ENCODE results near the gene SLC11A2. TPM values are rescaled to one million over a fixed set of nuclear protein-coding genes. Genes with fewer than 3 reads are reported as not detected.

SLC11A2 gene
- total and polyA plus RNA-seq, 2 of the 8 experiments (the other 6 are each of a cell fraction or from before 2014, with no cell fraction given) = 55.0 to 61.5 TPM

DNA sequence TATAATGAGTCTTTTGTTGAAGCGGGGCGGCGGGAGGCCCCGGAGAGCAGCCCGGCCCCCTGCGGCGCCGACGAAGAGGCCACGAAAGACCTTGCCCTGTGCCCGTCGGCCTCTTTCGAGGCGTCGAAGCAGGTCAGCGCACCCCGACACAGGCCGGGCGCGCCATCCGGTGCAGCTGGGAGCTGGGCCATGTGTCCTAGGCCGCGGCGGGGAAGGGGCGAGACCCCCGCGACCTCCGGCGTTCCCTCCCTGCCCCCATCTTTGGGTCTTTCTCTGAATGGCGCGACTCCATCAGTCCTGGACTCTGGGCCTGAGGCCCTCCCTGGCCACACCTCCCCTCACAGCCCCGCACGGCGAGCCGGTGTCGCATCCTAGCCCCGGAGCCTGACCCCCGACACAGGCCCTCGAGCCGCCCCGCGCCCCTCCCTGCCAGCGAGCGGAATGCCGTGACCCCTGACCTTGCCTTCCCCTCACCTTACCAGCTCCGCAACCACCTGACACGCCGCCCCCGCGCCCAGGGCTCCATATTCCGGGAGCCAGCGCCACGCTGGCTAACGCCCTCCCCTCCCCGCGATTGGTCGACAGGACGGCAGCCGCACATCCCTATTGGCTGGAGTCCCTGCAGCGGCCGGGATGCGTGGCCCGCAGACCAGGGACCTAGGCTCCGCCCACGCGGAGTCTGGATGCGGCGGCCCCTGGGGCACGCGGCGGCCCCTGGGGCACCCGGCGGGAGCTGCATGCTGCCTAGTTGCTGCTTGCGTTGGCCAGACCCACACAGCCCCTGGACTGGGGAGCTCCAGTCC, at the start of gene SLC11A2 (continued):
- peak; percentile 84; the same call in 1 of the 2 replicates for TF ChIP-seq RBBP5 (IDR thresholded peaks at IDR 0.05; ENCODE audit: borderline replicate concordance, low read depth, low read length)
- peak; percentile 95 for TF ChIP-seq ASH2L (IDR thresholded peaks at IDR 0.05; ENCODE audit: low read length)
- TF ChIP-seq POU5F1 (IDR thresholded peaks at IDR 0.05; ENCODE audit: low read depth, low read length) = no peak
- TF ChIP-seq JUN (IDR thresholded peaks at IDR 0.05; ENCODE audit: low read depth, low read length) = no peak
- 0 out of 2 replicates have a peak, but pooled peaks have one; percentile 45 for TF ChIP-seq TBP (IDR thresholded peaks at IDR 0.05; ENCODE audit: low read depth, low read length)
- TF ChIP-seq RNF2 (IDR thresholded peaks at IDR 0.05; ENCODE audit: borderline replicate concordance, low read depth, low read length, missing control alignments, poor library complexity, severe bottlenecking) = no peak
- TF ChIP-seq SAP30 (IDR thresholded peaks at IDR 0.05; ENCODE audit: insufficient read depth, insufficient replicate concordance, low read length) = no peak
- TF ChIP-seq SRF (IDR thresholded peaks at IDR 0.05; ENCODE audit: low read depth, low read length) = no peak
- TF ChIP-seq, protein P1, sequence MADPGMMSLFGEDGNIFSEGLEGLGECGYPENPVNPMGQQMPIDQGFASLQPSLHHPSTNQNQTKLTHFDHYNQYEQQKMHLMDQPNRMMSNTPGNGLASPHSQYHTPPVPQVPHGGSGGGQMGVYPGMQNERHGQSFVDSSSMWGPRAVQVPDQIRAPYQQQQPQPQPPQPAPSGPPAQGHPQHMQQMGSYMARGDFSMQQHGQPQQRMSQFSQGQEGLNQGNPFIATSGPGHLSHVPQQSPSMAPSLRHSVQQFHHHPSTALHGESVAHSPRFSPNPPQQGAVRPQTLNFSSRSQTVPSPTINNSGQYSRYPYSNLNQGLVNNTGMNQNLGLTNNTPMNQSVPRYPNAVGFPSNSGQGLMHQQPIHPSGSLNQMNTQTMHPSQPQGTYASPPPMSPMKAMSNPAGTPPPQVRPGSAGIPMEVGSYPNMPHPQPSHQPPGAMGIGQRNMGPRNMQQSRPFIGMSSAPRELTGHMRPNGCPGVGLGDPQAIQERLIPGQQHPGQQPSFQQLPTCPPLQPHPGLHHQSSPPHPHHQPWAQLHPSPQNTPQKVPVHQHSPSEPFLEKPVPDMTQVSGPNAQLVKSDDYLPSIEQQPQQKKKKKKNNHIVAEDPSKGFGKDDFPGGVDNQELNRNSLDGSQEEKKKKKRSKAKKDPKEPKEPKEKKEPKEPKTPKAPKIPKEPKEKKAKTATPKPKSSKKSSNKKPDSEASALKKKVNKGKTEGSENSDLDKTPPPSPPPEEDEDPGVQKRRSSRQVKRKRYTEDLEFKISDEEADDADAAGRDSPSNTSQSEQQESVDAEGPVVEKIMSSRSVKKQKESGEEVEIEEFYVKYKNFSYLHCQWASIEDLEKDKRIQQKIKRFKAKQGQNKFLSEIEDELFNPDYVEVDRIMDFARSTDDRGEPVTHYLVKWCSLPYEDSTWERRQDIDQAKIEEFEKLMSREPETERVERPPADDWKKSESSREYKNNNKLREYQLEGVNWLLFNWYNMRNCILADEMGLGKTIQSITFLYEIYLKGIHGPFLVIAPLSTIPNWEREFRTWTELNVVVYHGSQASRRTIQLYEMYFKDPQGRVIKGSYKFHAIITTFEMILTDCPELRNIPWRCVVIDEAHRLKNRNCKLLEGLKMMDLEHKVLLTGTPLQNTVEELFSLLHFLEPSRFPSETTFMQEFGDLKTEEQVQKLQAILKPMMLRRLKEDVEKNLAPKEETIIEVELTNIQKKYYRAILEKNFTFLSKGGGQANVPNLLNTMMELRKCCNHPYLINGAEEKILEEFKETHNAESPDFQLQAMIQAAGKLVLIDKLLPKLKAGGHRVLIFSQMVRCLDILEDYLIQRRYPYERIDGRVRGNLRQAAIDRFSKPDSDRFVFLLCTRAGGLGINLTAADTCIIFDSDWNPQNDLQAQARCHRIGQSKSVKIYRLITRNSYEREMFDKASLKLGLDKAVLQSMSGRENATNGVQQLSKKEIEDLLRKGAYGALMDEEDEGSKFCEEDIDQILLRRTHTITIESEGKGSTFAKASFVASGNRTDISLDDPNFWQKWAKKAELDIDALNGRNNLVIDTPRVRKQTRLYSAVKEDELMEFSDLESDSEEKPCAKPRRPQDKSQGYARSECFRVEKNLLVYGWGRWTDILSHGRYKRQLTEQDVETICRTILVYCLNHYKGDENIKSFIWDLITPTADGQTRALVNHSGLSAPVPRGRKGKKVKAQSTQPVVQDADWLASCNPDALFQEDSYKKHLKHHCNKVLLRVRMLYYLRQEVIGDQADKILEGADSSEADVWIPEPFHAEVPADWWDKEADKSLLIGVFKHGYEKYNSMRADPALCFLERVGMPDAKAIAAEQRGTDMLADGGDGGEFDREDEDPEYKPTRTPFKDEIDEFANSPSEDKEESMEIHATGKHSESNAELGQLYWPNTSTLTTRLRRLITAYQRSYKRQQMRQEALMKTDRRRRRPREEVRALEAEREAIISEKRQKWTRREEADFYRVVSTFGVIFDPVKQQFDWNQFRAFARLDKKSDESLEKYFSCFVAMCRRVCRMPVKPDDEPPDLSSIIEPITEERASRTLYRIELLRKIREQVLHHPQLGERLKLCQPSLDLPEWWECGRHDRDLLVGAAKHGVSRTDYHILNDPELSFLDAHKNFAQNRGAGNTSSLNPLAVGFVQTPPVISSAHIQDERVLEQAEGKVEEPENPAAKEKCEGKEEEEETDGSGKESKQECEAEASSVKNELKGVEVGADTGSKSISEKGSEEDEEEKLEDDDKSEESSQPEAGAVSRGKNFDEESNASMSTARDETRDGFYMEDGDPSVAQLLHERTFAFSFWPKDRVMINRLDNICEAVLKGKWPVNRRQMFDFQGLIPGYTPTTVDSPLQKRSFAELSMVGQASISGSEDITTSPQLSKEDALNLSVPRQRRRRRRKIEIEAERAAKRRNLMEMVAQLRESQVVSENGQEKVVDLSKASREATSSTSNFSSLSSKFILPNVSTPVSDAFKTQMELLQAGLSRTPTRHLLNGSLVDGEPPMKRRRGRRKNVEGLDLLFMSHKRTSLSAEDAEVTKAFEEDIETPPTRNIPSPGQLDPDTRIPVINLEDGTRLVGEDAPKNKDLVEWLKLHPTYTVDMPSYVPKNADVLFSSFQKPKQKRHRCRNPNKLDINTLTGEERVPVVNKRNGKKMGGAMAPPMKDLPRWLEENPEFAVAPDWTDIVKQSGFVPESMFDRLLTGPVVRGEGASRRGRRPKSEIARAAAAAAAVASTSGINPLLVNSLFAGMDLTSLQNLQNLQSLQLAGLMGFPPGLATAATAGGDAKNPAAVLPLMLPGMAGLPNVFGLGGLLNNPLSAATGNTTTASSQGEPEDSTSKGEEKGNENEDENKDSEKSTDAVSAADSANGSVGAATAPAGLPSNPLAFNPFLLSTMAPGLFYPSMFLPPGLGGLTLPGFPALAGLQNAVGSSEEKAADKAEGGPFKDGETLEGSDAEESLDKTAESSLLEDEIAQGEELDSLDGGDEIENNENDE (IDR thresholded peaks at IDR 0.05; ENCODE audit: insufficient replicate concordance, low read length) = no peak
- TF ChIP-seq CHD1 (IDR thresholded peaks at IDR 0.05; ENCODE audit: low read depth, low read length) = no peak

Measured in H1 (cell line).